ENCODE results near the gene RPS19. TPM values are rescaled to one million over a fixed set of nuclear protein-coding genes. Genes with fewer than 3 reads are reported as not detected.

The RPS19 gene
- total RNA-seq, 1 experiment from 2014 or later, result 2,593 TPM

- peak overlapping the region; percentile 98; the same call in 1 of the 2 replicates for H3K4me3 ChIP-seq
- DNase-seq, result no peak
- H3F3A ChIP-seq (ENCODE audit: insufficient read depth, low read depth), result peaks cover 64% of the 10 kb centered on the region
- ChIA-PET CTCF (no interaction called here), POLR2A (ENCODE audit: unreplicated experiment) (no interaction called here)
- peaks cover 56% of the 10 kb centered on the region for H3K36me3 ChIP-seq (ENCODE audit: low read depth)
- peaks cover 59% of the 10 kb centered on the region for H4K20me1 ChIP-seq (ENCODE audit: insufficient read depth)
- peaks cover 57% of the 10 kb centered on the region for H3K4me1 ChIP-seq (replicated peaks; ENCODE audit: insufficient read depth)
- H3K27me3 ChIP-seq (ENCODE audit: insufficient read depth, low read depth), result no peaks in the 10 kb centered on the region
- intact Hi-C loops (cut with micrococcal nuclease; ENCODE audit: unreplicated experiment), result no loop called here
- H3K79me2 ChIP-seq (ENCODE audit: low read depth), result peaks cover 68% of the 10 kb centered on the region
- TF ChIP-seq EZH2 (IDR thresholded peaks at IDR 0.05; ENCODE audit: low read depth), result no peak
- no peak for TF ChIP-seq CTCF (conservative IDR thresholded peaks at IDR 0.05)
- H3K9me3 ChIP-seq (ENCODE audit: insufficient read depth, low read depth), result no peaks in the 10 kb centered on the region
- H3K27ac ChIP-seq, result peak overlapping the region; percentile 96
- H2AFZ ChIP-seq, result no peak overlapping the region
- peak overlapping the region; percentile 96 for H3K4me2 ChIP-seq
- no peaks in the 10 kb centered on the region for H3K9me2 ChIP-seq (ENCODE audit: insufficient read depth)
- no TSS peak for BruUV-seq (replicated peaks)
These were observed 1.8 kb downstream of the RPS19 start for GRCh38 chr19:41861846-41862245.

- H3K36me3 ChIP-seq (ENCODE audit: low read depth), result peaks cover 58% of the 10 kb centered on the region
- peaks cover 70% of the 10 kb centered on the region for H3F3A ChIP-seq (ENCODE audit: insufficient read depth, low read depth)
- H3K4me1 ChIP-seq (replicated peaks; ENCODE audit: insufficient read depth), result peaks cover 62% of the 10 kb centered on the region
- H3K4me2 ChIP-seq, result peak overlapping the region; percentile 96
- no peaks in the 10 kb centered on the region for H3K9me3 ChIP-seq (ENCODE audit: insufficient read depth, low read depth)
- H3K4me3 ChIP-seq, result no peak overlapping the region; the same call in 1 of the 2 replicates
- intact Hi-C loops (cut with micrococcal nuclease; ENCODE audit: unreplicated experiment), result no loop called here
- H4K20me1 ChIP-seq (ENCODE audit: insufficient read depth), result peaks cover 66% of the 10 kb centered on the region
- H3K9me2 ChIP-seq (ENCODE audit: insufficient read depth), result no peaks in the 10 kb centered on the region
- no peak overlapping the region for H2AFZ ChIP-seq
- DNase-seq, result no peak
- peak overlapping the region; percentile 96; the same call in 1 of the 2 replicates for H3K27ac ChIP-seq
- BruUV-seq (replicated peaks), result no TSS peak
- peaks cover 74% of the 10 kb centered on the region for H3K79me2 ChIP-seq (ENCODE audit: low read depth)
- CTCF ChIA-PET, result no interaction called here
- TF ChIP-seq EZH2 (IDR thresholded peaks at IDR 0.05; ENCODE audit: low read depth) (no peak), CTCF (conservative IDR thresholded peaks at IDR 0.05) (no peak)
- POLR2A ChIA-PET (ENCODE audit: unreplicated experiment), result interaction anchor here (0.5 kb wide), 1 partner anchor 85 kb away, joined by 5 read pairs; no protein-coding TSS in a partner anchor
- no peaks in the 10 kb centered on the region for H3K27me3 ChIP-seq (ENCODE audit: insufficient read depth, low read depth)
These were observed 2.5 kb downstream of the RPS19 start for GRCh38 chr19:41862445-41862986.

GRCh38 chr19:41863209-41863931 is 3.3 kb downstream of the RPS19 start:
- Histone ChIP-seq H3K4me3 (no peak overlapping the region), H3K4me2 (peak overlapping the region; percentile 96), H3K27me3 (ENCODE audit: insufficient read depth, low read depth) (no peaks in the 10 kb centered on the region), H2AFZ (no peak overlapping the region), H3K4me1 (replicated peaks; ENCODE audit: insufficient read depth) (peaks cover 71% of the 10 kb centered on the region), H3K27ac (peak overlapping the region; percentile 96; the same call in 1 of the 2 replicates), H3K36me3 (ENCODE audit: low read depth) (peaks cover 67% of the 10 kb centered on the region), H3F3A (ENCODE audit: insufficient read depth, low read depth) (peaks cover 79% of the 10 kb centered on the region), H3K9me2 (ENCODE audit: insufficient read depth) (no peaks in the 10 kb centered on the region), H3K9me3 (ENCODE audit: insufficient read depth, low read depth) (no peaks in the 10 kb centered on the region), H4K20me1 (ENCODE audit: insufficient read depth) (peaks cover 74% of the 10 kb centered on the region), H3K79me2 (ENCODE audit: low read depth) (peaks cover 83% of the 10 kb centered on the region)
- ChIA-PET CTCF (interaction anchor here (0.8 kb wide), 1 partner anchor 93 kb away, joined by 3 read pairs; no protein-coding TSS in a partner anchor), POLR2A (ENCODE audit: unreplicated experiment) (no interaction called here)
- intact Hi-C loops (cut with micrococcal nuclease; ENCODE audit: unreplicated experiment), result no loop called here
- no peak for DNase-seq
- no TSS peak for BruUV-seq (replicated peaks)
- TF ChIP-seq EZH2 (IDR thresholded peaks at IDR 0.05; ENCODE audit: low read depth), result no peak
- TF ChIP-seq CTCF (conservative IDR thresholded peaks at IDR 0.05), result no peak

All from PC-9 (cell line).